Kidney (tissue), 14 donors: ENCODE measurements around the gene COPS2. TPM values are rescaled to one million over a fixed set of nuclear protein-coding genes. Genes with fewer than 3 reads are reported as not detected.

Experiments
- DNase-seq, 5 donors: peaks; one replicate each; pipeline ENCODE4 v3.0.0-alpha.2; 2013 to 2020
- FAIRE-seq: peaks from 2 replicates; lab custom pipeline; 2012; peaks lifted over from hg19 to GRCh38; lab: Jason Lieb, UNC
- H3K27ac ChIP-seq, 2 donors: one replicate each; pipeline ENCODE4 v1.7.0; 2013; ENCODE audit warnings: low read depth in 2 of 2, low read length in 2 of 2, inconsistent platforms in 1 of 2
- H3K27me3 ChIP-seq: one replicate; pipeline ENCODE4 v1.7.1; 2013; ENCODE audit warnings: low read length, inconsistent platforms; ENCODE audit not compliant: control insufficient read depth, insufficient read depth
- H3K36me3 ChIP-seq, 3 donors: one replicate each; pipeline versions ENCODE4 v1.7.0 to v1.7.1; 2013; ENCODE audit warnings: low read length in 3 of 3, control low read depth in 1 of 3, inconsistent platforms in 1 of 3; ENCODE audit not compliant: insufficient read depth in 3 of 3, control insufficient read depth in 2 of 3
- H3K4me1 ChIP-seq, 3 donors: one replicate each; pipeline versions ENCODE4 v1.7.0 to v1.7.1; 2013; ENCODE audit warnings: low read length in 3 of 3, inconsistent platforms in 1 of 3, low read depth in 1 of 3; ENCODE audit not compliant: control insufficient read depth in 2 of 3, insufficient read depth in 2 of 3
- H3K4me3 ChIP-seq, 3 donors: one replicate each; pipeline versions ENCODE4 v1.7.0 to v1.8.1; 2013; ENCODE audit warnings: low read length in 3 of 3, control low read depth in 1 of 3, inconsistent platforms in 1 of 3
- H3K9ac ChIP-seq, 3 donors: one replicate each; pipeline versions ENCODE4 v1.7.0 to v1.7.1; 2013; ENCODE audit warnings: low read length in 3 of 3, control low read depth in 1 of 3, inconsistent platforms in 1 of 3
- H3K9me3 ChIP-seq, 3 donors: one replicate each; pipeline versions ENCODE4 v1.7.0 to v1.7.1; 2013; ENCODE audit warnings: low read length in 3 of 3, control low read depth in 1 of 3, inconsistent platforms in 1 of 3; ENCODE audit not compliant: control insufficient read depth in 2 of 3, insufficient read depth in 1 of 3
- CTCF ChIP-seq: IDR thresholded peaks from 3 replicates; pipeline ENCODE4 v1.5.1; 2012; ENCODE audit warnings: mild to moderate bottlenecking, moderate library complexity, borderline replicate concordance; ENCODE audit not compliant: insufficient read depth; ENCODE audit errors: extremely low read depth
- intact Hi-C: fragments of 100-400 bp; cut with DNase I; formaldehyde crosslinking; loops from one replicate; pipeline ENCODE4 v1.11.1; 2022
- polyA plus RNA-seq: library from polyadenylated mRNA; stranded (reverse); fragments of 350-450 nt; fragmentation: Illumina TruSeq; extraction: RNeasy Lipid Tissue Mini Kit (QIAGEN cat#74804); gene quantifications from one replicate; pipeline ENCODE4 v1.2.3, GENCODE V29; 2014; ENCODE audit warnings: low read depth, low replicate concordance; ENCODE audit not compliant: insufficient read depth
- total RNA-seq: library from RNA; stranded (reverse); fragmentation: NEBNext Ultra II Directional; extraction: Animal tissue kit (Norgen Biotek cat#: 25700); gene quantifications from one replicate; pipeline ENCODE4 v1.2.1, GENCODE V29; 2021
- donor health status: control.
- donor health status: control.
- donor health status: control.
- donor health status: control.
- donor health status: control.
- donor health status: DM: yes; HTN: yes; CAD: no.
- donor health status: Normal renal cell carcinoma (clear cell type).

The COPS2 gene
- total and polyA plus RNA-seq, 2 donors from 2014 or later = 42.6 to 60.1 TPM

GRCh38 chr15:49189631-49190030 lies 34.2 kb upstream of the COPS2 start:
- Histone ChIP-seq H3K9me3 (no peaks in the 10 kb centered on the region), H3K4me3 (no peak overlapping the region), H3K4me1 (peaks cover 0 to 2% (median 0%) of the 10 kb centered on the region in 3 donors), H3K27ac (no peak overlapping the region), H3K36me3 (no peaks in the 10 kb centered on the region), H3K27me3 (no peaks in the 10 kb centered on the region), H3K9ac (no peak overlapping the region)
- no peak for TF ChIP-seq CTCF
- FAIRE-seq (no peak), DNase-seq (no peak)
- intact Hi-C loops = no loop called here

GRCh38 chr15:49188933-49189332 lies 33.5 kb upstream of the COPS2 start:
- intact Hi-C loops = no loop called here
- H3K27ac ChIP-seq = no peak overlapping the region
- FAIRE-seq (no peak), DNase-seq (no peak)
- H3K4me1 ChIP-seq = peaks cover 0 to 2% (median 0%) of the 10 kb centered on the region in 3 donors
- no peak for TF ChIP-seq CTCF
- no peak overlapping the region for H3K9ac ChIP-seq
- no peaks in the 10 kb centered on the region for H3K27me3 ChIP-seq
- H3K9me3 ChIP-seq = no peaks in the 10 kb centered on the region
- H3K36me3 ChIP-seq = no peaks in the 10 kb centered on the region
- H3K4me3 ChIP-seq = no peak overlapping the region

GRCh38 chr15:49187549-49188245 lies 32.3 kb upstream of the COPS2 start:
- Histone ChIP-seq H3K27me3 (no peaks in the 10 kb centered on the region), H3K36me3 (no peaks in the 10 kb centered on the region), H3K4me1 (peaks cover 0 to 2% (median 0%) of the 10 kb centered on the region in 3 donors), H3K9me3 (no peaks in the 10 kb centered on the region), H3K4me3 (no peak overlapping the region), H3K9ac (no peak overlapping the region), H3K27ac (no peak overlapping the region)
- DNase-seq = no peak
- intact Hi-C loops = no loop called here
- TF ChIP-seq CTCF = no peak
- no peak for FAIRE-seq
